NB4 (cell line): Measurements from ENCODE around the gene SPATS2.

Source experiments
- MYC ChIP-seq: IDR thresholded peaks from 2 replicates; pipeline ENCODE4 v1.6.1; 2011; ENCODE audit warnings: low read depth, low read length
- POLR2A ChIP-seq: IDR thresholded peaks from 2 replicates; pipeline ENCODE4 v1.6.1; 2011; ENCODE audit warnings: mild to moderate bottlenecking; ENCODE audit not compliant: insufficient read length; ENCODE audit errors: extremely low read depth
- TF ChIP-seq, protein P1 (sequence below): IDR thresholded peaks from one replicate; pipeline ENCODE4 v1.5.1; 2012; ENCODE audit warnings: low read depth, low read length
- TF ChIP-seq, protein P2 (sequence below): IDR thresholded peaks from 2 replicates; pipeline ENCODE4 v1.6.1; 2011; ENCODE audit warnings: low read depth, low read length

DNA sequence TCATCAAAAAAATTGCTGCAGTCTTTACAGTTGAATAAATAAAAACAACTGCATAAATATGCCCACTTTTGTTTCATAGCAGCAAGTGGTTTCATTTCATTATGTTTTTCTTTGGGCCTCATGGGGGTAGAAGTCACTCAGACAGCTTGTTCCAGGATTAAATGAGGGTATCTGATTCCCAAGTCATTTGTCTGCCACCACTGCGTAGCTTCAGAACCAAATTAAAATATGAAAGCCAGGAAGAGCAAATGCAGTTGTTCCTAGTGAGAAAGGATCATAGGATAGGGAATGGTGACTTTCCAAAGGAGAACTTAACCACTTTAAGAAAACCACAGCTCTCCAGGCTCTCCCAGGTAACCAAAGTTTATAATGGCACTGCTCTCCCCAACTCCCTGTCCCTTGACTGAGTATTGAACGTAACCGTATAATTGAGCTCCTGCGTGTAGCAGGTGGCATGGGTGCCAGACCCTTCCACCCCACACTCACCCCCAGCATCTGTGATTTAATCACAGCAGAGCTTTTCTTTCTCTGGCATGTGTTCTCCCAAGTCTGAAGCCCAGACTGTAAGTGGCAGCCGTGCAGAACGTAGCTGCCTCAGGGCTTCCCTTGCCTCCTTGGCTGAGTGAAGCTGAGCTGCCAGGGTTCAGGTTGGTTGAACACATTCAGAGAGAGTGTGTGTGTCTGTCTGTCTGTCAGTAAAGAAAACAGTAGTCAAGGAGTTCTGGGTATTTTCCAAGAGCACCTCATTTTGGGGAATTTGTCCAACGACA, 160.3 kb downstream of the SPATS2 start:
- TF ChIP-seq, protein P1, sequence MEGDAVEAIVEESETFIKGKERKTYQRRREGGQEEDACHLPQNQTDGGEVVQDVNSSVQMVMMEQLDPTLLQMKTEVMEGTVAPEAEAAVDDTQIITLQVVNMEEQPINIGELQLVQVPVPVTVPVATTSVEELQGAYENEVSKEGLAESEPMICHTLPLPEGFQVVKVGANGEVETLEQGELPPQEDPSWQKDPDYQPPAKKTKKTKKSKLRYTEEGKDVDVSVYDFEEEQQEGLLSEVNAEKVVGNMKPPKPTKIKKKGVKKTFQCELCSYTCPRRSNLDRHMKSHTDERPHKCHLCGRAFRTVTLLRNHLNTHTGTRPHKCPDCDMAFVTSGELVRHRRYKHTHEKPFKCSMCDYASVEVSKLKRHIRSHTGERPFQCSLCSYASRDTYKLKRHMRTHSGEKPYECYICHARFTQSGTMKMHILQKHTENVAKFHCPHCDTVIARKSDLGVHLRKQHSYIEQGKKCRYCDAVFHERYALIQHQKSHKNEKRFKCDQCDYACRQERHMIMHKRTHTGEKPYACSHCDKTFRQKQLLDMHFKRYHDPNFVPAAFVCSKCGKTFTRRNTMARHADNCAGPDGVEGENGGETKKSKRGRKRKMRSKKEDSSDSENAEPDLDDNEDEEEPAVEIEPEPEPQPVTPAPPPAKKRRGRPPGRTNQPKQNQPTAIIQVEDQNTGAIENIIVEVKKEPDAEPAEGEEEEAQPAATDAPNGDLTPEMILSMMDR: no peak
- no peak for TF ChIP-seq POLR2A
- no peak for TF ChIP-seq MYC
- TF ChIP-seq, protein P2, sequence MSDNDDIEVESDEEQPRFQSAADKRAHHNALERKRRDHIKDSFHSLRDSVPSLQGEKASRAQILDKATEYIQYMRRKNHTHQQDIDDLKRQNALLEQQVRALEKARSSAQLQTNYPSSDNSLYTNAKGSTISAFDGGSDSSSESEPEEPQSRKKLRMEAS: no peak
